GM12878 (cell line): ENCODE data around the gene ANXA11. TPM values are rescaled to one million over a fixed set of nuclear protein-coding genes. Genes with fewer than 3 reads are reported as not detected.

Experiments
- ATAC-seq: fragments of 200-7000 bp; cut with Tn5 transposase; 3 replicates; pipeline ENCODE4 v1.9.1; 2020; ENCODE audit warnings: mild to moderate bottlenecking, moderate library complexity
- BruUV-seq: library from RNA; stranded (reverse); fragments of 400-500 nt; replicated peaks from 2 replicates; lab custom pipeline; 2021; lab: Mats Ljungman, UMichigan
- CTCF ChIA-PET: fragments of 300-600 bp; sonication (Branson Sonifier 250); formaldehyde crosslinking; extraction: SDS; loops from one replicate; lab custom pipeline; 2021; ENCODE audit warnings: inconsistent platforms; lab: Yijun Ruan, JAX
- POLR2A ChIA-PET: fragments of 350-600 bp; formaldehyde crosslinking; extraction: SDS; loops from one replicate; lab custom pipeline; 2021; ENCODE audit warnings: inconsistent platforms; lab: Charles Lee
- RAD21 ChIA-PET: fragments of 300-600 bp; sonication (Branson Sonifier 250); formaldehyde crosslinking; loops from one replicate; lab custom pipeline; 2023; ENCODE audit warnings: antibody characterized with exemption; ENCODE audit not compliant: unreplicated experiment; lab: Charles Lee
- SMC1A ChIA-PET: fragments of 300-600 bp; sonication (Branson Sonifier 250); formaldehyde crosslinking; loops from one replicate; lab custom pipeline; 2023; ENCODE audit not compliant: unreplicated experiment, uncharacterized antibody; lab: Charles Lee
- DNase-seq: peaks from one replicate; pipeline ENCODE4 v3.0.0-alpha.2; 2011; ENCODE audit warnings: low read depth, low spot score
- FAIRE-seq: peaks from 3 replicates; lab custom pipeline; 2011; peaks lifted over from hg19 to GRCh38; lab: Jason Lieb, UNC
- H2AFZ ChIP-seq: 2 replicates; pipeline ENCODE4 v1.6.0; 2011; ENCODE audit warnings: low read depth, low read length, control low read depth; ENCODE audit not compliant: control insufficient read depth
- H3K27ac ChIP-seq: 2 replicates; pipeline ENCODE4 v1.5.1; 2011; ENCODE audit warnings: control low read depth; ENCODE audit not compliant: control insufficient read depth, insufficient read depth
- H3K27me3 ChIP-seq, 2 experiments: replicated peaks in 1 of 2; 2 replicates each; pipeline versions ENCODE4 v1.6.0 to v1.6.1; 2011; ENCODE audit warnings: low read length in 1 of 2; ENCODE audit not compliant: control insufficient read depth in 2 of 2, insufficient read depth in 2 of 2
- H3K36me3 ChIP-seq, 2 experiments: 2 replicates each; pipeline ENCODE4 v1.5.1; 2011; ENCODE audit warnings: low read length in 1 of 2; ENCODE audit not compliant: control insufficient read depth in 2 of 2, insufficient read depth in 2 of 2
- H3K4me1 ChIP-seq: 2 replicates; pipeline ENCODE4 v1.6.1; 2011; ENCODE audit warnings: mild to moderate bottlenecking, low read length, moderate library complexity, mixed read lengths; ENCODE audit not compliant: control insufficient read depth, insufficient read depth
- H3K4me2 ChIP-seq: 2 replicates; pipeline ENCODE4 v1.6.0; 2011; ENCODE audit warnings: control low read depth; ENCODE audit not compliant: control insufficient read depth, insufficient read depth
- H3K4me3 ChIP-seq: fragments of 200-600 bp; sonication (generic); 2 replicates; pipeline ENCODE4 v1.5.1; 2016
- H3K79me2 ChIP-seq: 2 replicates; pipeline ENCODE4 v1.6.0; 2011; ENCODE audit warnings: low read length; ENCODE audit not compliant: control insufficient read depth, insufficient read depth
- H3K9ac ChIP-seq: 2 replicates; pipeline ENCODE4 v1.8.0; 2011; ENCODE audit warnings: low read length, control low read depth, mixed read lengths; ENCODE audit not compliant: control insufficient read depth, insufficient read depth
- H3K9me3 ChIP-seq: replicated peaks from 3 replicates; pipeline ENCODE4 v1.5.1; 2011; ENCODE audit warnings: mild to moderate bottlenecking, low read length; ENCODE audit not compliant: control insufficient read depth, insufficient read depth
- H4K20me1 ChIP-seq: 2 replicates; pipeline ENCODE4 v1.6.0; 2011; ENCODE audit not compliant: control insufficient read depth, insufficient read depth
- ATF3 ChIP-seq: IDR thresholded peaks from 2 replicates; pipeline ENCODE4 v1.6.1; 2011; ENCODE audit warnings: low read depth, mild to moderate bottlenecking, low read length, moderate library complexity, borderline replicate concordance; ENCODE audit errors: extremely low read depth
- CTCF ChIP-seq, 3 experiments: IDR thresholded peaks in 2 of 3; conservative IDR thresholded peaks in 1 of 3; 2 replicates each; pipeline ENCODE4 v1.5.1; 2011; ENCODE audit warnings: low read depth in 3 of 3, low read length in 3 of 3, mild to moderate bottlenecking in 3 of 3, control low read depth in 2 of 3, moderate library complexity in 2 of 3, inconsistent platforms in 1 of 3, mixed read lengths in 1 of 3; ENCODE audit not compliant: control insufficient read depth in 2 of 3, insufficient read depth in 1 of 3; ENCODE audit errors: extremely low read depth in 1 of 3
- E2F4 ChIP-seq: IDR thresholded peaks from 2 replicates; pipeline ENCODE4 v1.6.1; 2012; ENCODE audit warnings: low read depth, low read length, improper control_type of control experiment
- FOXK2 ChIP-seq: fragments of 450-650 bp; IDR thresholded peaks from 2 replicates; pipeline ENCODE4 v1.6.1; 2017; ENCODE audit warnings: mild to moderate bottlenecking, moderate library complexity
- LARP7 ChIP-seq: fragments of 450-650 bp; IDR thresholded peaks from 2 replicates; pipeline ENCODE4 v1.6.1; 2017; ENCODE audit warnings: mild to moderate bottlenecking
- MLLT1 ChIP-seq: fragments of 450-650 bp; IDR thresholded peaks from 2 replicates; pipeline ENCODE4 v1.6.1; 2016; ENCODE audit warnings: mild to moderate bottlenecking
- POLR2AphosphoS5 ChIP-seq: IDR thresholded peaks from 2 replicates; pipeline ENCODE4 v1.6.1; 2011; ENCODE audit warnings: mild to moderate bottlenecking, low read length, inconsistent platforms
- SPI1 ChIP-seq: IDR thresholded peaks from 2 replicates; pipeline ENCODE4 v1.6.1; 2011; ENCODE audit warnings: low read depth, mild to moderate bottlenecking, low read length, moderate library complexity, borderline replicate concordance; ENCODE audit not compliant: insufficient read depth
- ZBTB33 ChIP-seq: fragments of 450-650 bp; IDR thresholded peaks from 2 replicates; pipeline ENCODE4 v1.6.1; 2017; ENCODE audit warnings: mild to moderate bottlenecking
- ZNF592 ChIP-seq: fragments of 450-650 bp; IDR thresholded peaks from 2 replicates; pipeline ENCODE4 v1.6.1; 2017; ENCODE audit warnings: mild to moderate bottlenecking, moderate library complexity
- WGBS: methylation state at CpG from one replicate; pipeline ENCODE4 v1.1.6; 2016; ENCODE audit warnings: low lambda C conversion rate; ENCODE audit not compliant: insufficient replicate concordance, insufficient coverage; ENCODE audit errors: missing lambda C conversion rate; 5-methylcytosine and 5-hydroxymethylcytosine counted together
- in situ Hi-C: fragments of 300-500 bp; cut with MboI; formaldehyde crosslinking; loops from 9 replicates; pipeline ENCODE4 v1.14.3; 2018; ENCODE audit warnings: mixed read lengths
- intact Hi-C: fragments of 100-400 bp; cut with micrococcal nuclease; formaldehyde crosslinking; loops from one replicate; pipeline ENCODE4 v1.14.2; 2022; ENCODE audit not compliant: unreplicated experiment
- polyA plus RNA-seq, 11 experiments: library from polyadenylated mRNA; depleted of rRNA in 4 of 11; unstranded in 6 of 11; stranded (reverse) in 5 of 11; fragments of >200 nt; fragmentation: Nextera tagmentation in 4 of 11; fragmentation: Illumina TruSeq in 1 of 11; extraction: Ambion mirVana in 4 of 11; extraction: Trizol in 1 of 11; gene quantifications; 1 replicate in 1 of 11; 2 replicates in 10 of 11; pipeline versions ENCODE4 v1.2.1 to v1.2.3, GENCODE V29; 2011 to 2016; ENCODE audit warnings: inconsistent platforms in 2 of 11, missing spikeins in 2 of 11, low read depth in 1 of 11
- total RNA-seq, 4 experiments: library from RNA; depleted of rRNA in 3 of 4; stranded (reverse); fragments of >200 nt in 3 of 4; fragmentation: Illumina TruSeq in 1 of 4; extraction: Trizol in 1 of 4; gene quantifications; 2 replicates each; pipeline versions ENCODE4 v1.2.1 to v1.2.3, GENCODE V29; 2013 to 2021

ANXA11 gene
- total and polyA plus RNA-seq, 10 of the 15 experiments (the other 5 are each of a cell fraction or from before 2014, with no cell fraction given), result 25.0 to 129 (median 72.2) TPM

- ChIA-PET CTCF (interaction anchor here (0.9 to 1.3 kb wide), 3 partner anchors 42 to 99 kb away, joined by 4 read pairs; no protein-coding TSS in a partner anchor), RAD21 (interaction anchor here (0.6 to 1.6 kb wide), 2 partner anchors 17 to 61 kb away, joined by 3 to 4 read pairs; no protein-coding TSS in a partner anchor), SMC1A (interaction anchor here (1.4 kb wide), 1 partner anchor 18 kb away, joined by 3 read pairs; no protein-coding TSS in a partner anchor), POLR2A (no interaction called here)
- ATAC-seq, result no peak
- in situ Hi-C loops (no loop called here), intact Hi-C loops (no loop called here)
- Histone ChIP-seq H3K27ac (no peak overlapping the region), H3K79me2 (no peaks in the 10 kb centered on the region), H3K27me3 (no peaks in the 10 kb centered on the region), H3K4me2 (no peak overlapping the region), H2AFZ (no peak overlapping the region), H3K9ac (no peak overlapping the region), H3K4me1 (peaks cover 5% of the 10 kb centered on the region), H3K9me3 (no peaks in the 10 kb centered on the region), H3K36me3 (peaks cover 34 to 39% of the 10 kb centered on the region in 2 experiments), H3K4me3 (no peak overlapping the region), H4K20me1 (no peaks in the 10 kb centered on the region)
- no peak for DNase-seq
- no TSS peak for BruUV-seq
- no peak for FAIRE-seq
- 94% methylated on average over 21 of the region's 21 CpGs for WGBS
- TF ChIP-seq ZBTB33 (no peak), SPI1 (no peak), POLR2AphosphoS5 (no peak), LARP7 (no peak), E2F4 (no peak), CTCF (IDR thresholded peaks at IDR 0.05 in 2 of 3, conservative IDR thresholded peaks at IDR 0.05 in 1 of 3; ENCODE audit: control insufficient read depth in 2 of 3, extremely low read depth in 1 of 3, insufficient read depth in 1 of 3, low read depth in 3 of 3, low read length in 3 of 3) (no peak), MLLT1 (no peak), ZNF592 (no peak), FOXK2 (no peak), ATF3 (no peak)
These were observed 43.8 kb downstream of the ANXA11 start for GRCh38 chr10:80161321-80162083.
